ENCODE results near the gene PREB.

DNA sequence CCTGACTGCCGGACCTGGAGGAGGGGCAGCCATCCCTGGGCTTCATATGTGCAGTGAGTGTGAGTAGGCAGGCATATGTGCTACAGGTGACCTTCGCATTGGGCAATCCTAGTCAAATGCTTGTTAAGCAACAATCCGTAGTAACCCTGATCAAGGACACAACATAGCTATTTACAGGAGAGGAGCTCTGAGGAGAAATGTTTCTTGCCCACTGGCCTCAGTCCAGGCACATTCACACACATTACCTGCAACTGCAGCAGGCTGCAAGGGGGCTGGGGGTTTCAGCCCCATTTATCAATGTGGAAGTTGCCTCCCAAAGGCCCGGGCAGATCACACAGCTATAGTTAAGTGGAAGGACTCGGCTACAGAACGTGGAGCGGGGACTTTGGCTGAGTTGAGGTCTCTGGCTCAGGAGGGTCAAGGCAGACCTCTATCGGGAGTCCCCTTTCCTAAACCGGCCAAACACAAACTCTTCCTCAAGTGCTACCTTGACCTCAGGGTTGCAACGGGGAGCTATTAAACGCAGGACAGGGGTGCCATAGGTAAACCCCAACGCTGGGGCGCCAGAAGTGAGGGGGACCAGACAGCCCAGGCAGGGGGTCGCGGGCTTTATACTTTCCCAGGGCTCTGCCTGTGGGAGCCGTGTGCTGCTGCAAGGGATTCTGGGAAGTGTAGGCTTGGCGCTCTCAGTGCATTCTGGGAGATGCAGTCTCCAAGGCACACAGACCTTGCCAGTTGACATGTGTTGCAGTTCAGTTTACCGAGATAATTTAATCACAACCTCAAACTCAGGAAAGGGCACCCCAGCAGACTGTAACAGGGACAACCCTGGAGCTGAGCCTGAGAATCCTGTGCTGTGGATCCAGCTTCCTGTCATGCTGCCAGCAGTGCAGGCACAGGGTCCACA lies 38.4 kb downstream of the PREB start:
- TF ChIP-seq, protein P1, sequence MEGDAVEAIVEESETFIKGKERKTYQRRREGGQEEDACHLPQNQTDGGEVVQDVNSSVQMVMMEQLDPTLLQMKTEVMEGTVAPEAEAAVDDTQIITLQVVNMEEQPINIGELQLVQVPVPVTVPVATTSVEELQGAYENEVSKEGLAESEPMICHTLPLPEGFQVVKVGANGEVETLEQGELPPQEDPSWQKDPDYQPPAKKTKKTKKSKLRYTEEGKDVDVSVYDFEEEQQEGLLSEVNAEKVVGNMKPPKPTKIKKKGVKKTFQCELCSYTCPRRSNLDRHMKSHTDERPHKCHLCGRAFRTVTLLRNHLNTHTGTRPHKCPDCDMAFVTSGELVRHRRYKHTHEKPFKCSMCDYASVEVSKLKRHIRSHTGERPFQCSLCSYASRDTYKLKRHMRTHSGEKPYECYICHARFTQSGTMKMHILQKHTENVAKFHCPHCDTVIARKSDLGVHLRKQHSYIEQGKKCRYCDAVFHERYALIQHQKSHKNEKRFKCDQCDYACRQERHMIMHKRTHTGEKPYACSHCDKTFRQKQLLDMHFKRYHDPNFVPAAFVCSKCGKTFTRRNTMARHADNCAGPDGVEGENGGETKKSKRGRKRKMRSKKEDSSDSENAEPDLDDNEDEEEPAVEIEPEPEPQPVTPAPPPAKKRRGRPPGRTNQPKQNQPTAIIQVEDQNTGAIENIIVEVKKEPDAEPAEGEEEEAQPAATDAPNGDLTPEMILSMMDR (IDR thresholded peaks at IDR 0.05), result no peak
- no peak for TF ChIP-seq ZFX (IDR thresholded peaks at IDR 0.05; ENCODE audit: borderline replicate concordance)

All from 22Rv1 (cell line).